T1000 (cell line): Measurements from ENCODE around the gene ZNF575.

Experiments used
- DNase-seq: peaks from one replicate; lab custom pipeline; 2025; ENCODE audit warnings: mixed read lengths; lab: John Stamatoyannopoulos, UW

ZNF575 gene

GRCh38 chr19:43532962-43533545, at the start of gene ZNF575:
Gene ZNF575, plus strand, starts transcription at chr19:43533188. Its CDS starts 1,235 bp downstream, at chr19:43534423.
- DNase-seq = peak; percentile 78

DNA sequence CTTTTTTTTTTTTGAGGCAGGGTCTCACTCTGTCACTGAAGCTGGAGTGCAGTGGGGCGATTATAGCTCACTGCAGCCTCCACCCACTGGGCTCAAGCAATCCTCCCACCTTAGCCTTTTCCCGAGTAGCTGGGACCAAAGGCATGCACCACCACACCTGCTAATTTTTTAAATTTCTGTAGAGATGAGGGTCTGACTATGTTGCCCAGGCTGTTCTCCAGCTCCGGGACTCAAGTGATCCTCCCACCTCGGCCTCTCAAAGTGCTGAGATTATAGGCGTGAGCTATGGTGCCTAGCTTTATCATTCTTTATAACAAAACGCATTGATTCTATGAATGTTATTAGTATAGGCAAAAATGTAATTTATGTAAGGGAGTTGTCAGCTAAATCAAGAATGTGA, 49.7 kb upstream of the ZNF575 start:
- DNase-seq = no peak

DNA sequence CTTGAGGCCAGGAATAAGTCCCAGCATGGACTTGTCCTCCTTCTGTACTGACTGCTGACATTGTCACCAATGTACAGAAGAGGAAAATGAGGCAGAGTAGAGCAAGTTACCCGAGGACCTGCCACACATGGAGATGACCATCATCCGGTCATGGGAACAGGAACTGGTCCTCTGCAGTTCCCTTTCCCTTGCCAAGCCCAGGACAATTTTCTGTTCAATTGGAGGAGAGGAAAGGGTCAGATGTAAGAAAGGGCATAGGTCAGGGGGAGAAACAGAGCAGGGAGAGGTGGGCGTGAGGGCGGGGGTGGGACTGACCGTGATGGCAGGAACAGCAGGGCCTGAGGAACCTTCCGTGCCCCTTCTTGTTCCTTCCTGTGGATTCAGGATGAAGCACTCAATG, 47.0 kb upstream of the ZNF575 start:
- DNase-seq = no peak

GRCh38 chr19:43486412-43486811, 46.6 kb upstream of the ZNF575 start:
- no peak for DNase-seq

DNA sequence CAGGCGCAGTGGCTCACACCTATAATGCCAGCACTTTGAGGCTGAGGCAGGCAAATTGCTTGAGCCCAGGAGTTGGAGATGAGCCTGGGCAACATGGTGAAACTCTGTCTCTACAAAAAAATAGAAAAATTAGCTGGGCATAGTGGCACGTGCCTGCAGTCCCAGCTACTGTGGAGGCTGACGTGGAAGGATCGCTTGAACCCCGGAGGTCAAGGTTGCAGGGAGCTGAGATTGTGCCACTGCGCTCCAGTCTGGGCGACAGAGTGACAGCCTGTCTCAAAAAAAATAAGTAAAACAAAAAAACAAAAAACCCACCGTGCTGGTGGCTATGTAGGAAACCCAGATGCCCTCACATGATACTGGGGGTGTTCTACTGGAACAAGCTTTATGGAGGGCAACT, 44.8 kb upstream of the ZNF575 start:
- DNase-seq = no peak

- no peak for DNase-seq
Observed at GRCh38 chr19:43489310-43489709, 43.7 kb upstream of the ZNF575 start.

GRCh38 chr19:43489979-43490599, 42.9 kb upstream of the ZNF575 start:
- no peak for DNase-seq

GRCh38 chr19:43490759-43491158, 42.2 kb upstream of the ZNF575 start:
- no peak for DNase-seq

GRCh38 chr19:43495082-43495481, 37.9 kb upstream of the ZNF575 start:
- no peak for DNase-seq

DNA sequence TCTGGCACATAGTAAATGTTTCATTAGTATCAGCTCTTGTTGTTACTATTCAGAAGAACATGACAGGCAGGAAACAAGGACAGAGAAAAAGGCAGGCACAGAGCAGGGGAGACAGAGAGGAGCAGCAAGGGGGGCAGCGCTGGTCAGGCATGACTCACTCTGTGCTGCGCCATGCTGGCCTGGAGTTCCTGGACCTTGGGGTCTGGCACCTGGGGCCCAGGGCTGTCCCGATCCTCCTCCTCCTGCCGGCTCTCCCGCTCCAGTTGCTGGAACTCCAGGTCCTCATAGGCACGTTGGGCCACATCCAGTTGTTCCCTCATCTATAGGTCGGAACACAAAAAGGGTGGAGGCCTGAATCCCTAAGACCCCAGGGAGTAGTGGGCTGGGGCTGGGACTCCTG, 36.0 kb upstream of the ZNF575 start:
- no peak for DNase-seq

- DNase-seq = no peak
Observed at GRCh38 chr19:43498233-43498842, 34.6 kb upstream of the ZNF575 start.

- no peak for DNase-seq
Observed at GRCh38 chr19:43499042-43499441, 33.9 kb upstream of the ZNF575 start.

GRCh38 chr19:43501661-43502418, 31.1 kb upstream of the ZNF575 start:
- no peak for DNase-seq

- DNase-seq = no peak
Observed at GRCh38 chr19:43502419-43502976, 30.5 kb upstream of the ZNF575 start.

- peak; percentile 91 for DNase-seq
Observed at GRCh38 chr19:43503501-43504425, 29.2 kb upstream of the ZNF575 start.

- DNase-seq = no peak
Observed at GRCh38 chr19:43504426-43505185, 28.4 kb upstream of the ZNF575 start, which contains the start of gene PHLDB3. Gene PHLDB3, minus strand, starts transcription at chr19:43504746. Its CDS starts 628 bp downstream, at chr19:43504118.

GRCh38 chr19:43505186-43505456, 27.9 kb upstream of the ZNF575 start:
- DNase-seq = no peak

- DNase-seq = no peak
Observed at GRCh38 chr19:43505941-43506340, 27.0 kb upstream of the ZNF575 start.

DNA sequence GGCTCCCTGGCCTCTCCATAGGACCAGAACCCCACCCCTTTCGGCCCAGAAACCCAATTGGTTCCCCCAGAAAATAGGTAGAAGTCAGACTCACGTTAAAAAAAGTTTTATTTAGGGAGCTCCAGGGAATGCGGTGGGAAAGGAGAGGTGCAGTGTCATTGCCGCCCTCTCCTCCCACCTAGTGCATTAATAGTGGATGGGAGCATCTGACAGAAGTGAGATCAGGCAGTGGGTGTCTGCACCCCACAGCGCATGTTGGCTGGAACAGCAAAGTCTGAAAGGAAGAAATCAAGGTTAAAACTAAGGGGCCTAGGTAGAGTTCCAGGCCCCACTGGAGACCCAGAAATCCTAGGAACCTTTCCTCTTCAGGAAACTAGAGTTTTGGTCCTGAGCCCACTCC, 26.4 kb upstream of the ZNF575 start:
- DNase-seq = no peak

DNA sequence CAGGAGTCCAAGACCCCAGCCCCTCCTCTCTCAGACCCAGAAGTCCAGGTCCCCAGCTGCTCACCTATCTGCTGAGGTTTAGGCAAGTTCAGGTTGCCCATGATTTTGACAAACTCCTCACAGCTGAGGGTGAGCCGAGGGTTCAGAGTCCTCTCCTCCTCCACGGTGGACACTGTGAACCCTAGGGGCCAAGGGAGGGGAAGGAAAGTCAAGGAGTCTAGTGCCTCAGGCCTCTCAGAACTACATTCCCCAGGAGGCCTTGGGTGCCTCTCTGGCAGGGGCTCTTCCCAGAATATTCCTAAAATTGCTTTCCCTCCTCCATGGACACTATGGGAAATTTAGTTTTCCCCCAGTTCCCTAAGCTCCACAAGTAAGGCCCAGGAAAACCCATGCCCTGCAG, 25.1 kb upstream of the ZNF575 start:
- DNase-seq = no peak

- DNase-seq = no peak
Observed at GRCh38 chr19:43510713-43511112, 22.3 kb upstream of the ZNF575 start.
